ENCODE data around the gene ATM.

DNA sequence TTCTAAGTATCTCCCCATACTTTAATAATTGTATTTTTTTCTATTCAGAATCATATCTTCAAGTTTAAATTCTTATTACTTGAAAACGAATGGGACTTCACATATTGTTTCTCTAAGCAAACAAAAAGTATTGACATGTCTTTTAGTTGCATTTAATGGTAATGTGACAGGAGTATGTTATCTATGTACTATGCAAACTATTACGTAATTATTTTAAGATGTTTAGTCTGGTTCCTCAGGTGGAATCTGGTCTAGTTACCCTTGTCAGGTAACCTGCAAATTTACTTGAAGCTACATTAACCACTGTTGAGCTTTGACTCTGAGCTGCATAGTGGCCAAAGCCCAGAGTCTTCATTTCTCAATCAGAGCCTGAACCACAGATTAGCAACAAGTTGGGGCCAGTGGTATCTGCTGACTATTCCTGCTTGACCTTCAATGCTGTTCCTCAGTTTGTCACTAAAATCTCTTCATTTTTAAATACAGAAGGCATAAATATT is 110.6 kb downstream of the ATM start:
- TF ChIP-seq POLR2AphosphoS5 (IDR thresholded peaks at IDR 0.05; ENCODE audit: borderline replicate concordance, low read depth, low read length) (no peak), EZH2 (IDR thresholded peaks at IDR 0.05) (no peak)

Data from SK-N-MC (cell line).